Fibroblast of the conjunctiva (primary cell): ENCODE data around the gene TPI1.

Experiments
- DNase-seq: peaks from one replicate; pipeline ENCODE4 v3.0.0-alpha.2; 2010; ENCODE audit warnings: low read depth

Gene TPI1

GRCh38 chr12:6828781-6829535 is 38.4 kb upstream of the TPI1 start:
- DNase-seq: no peak

GRCh38 chr12:6829536-6830220 is 37.7 kb upstream of the TPI1 start:
- DNase-seq: no peak

DNA sequence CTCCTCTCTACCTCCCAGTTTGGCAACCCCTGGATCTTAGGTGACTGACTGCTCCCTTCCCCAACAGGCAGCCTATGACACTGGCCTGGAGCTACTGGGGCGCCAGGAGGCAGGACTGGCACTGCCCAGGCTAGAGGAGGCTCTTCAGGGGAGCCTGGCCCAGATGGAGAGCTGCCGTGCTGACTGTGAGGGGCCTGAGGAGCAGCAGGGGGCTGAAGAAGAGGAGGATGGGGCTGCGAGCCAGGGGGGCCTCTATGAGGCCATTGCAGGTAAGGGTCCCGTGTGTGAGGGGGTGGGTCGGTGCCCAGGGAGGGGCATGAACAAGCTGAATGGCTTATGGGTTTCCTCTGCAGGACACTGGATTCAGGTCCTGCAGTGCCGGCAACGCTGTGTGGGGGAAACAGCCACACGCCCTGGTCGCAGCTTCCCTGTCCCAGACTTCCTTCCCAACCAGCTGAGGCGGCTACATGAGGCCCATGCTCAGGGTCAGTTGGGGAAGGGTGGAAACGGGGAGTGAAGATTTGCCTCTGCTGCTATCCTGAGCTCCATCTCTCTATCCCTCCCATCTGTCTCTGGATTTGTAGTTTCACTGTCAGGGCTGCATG is 36.9 kb upstream of the TPI1 start:
- DNase-seq: no peak

DNA sequence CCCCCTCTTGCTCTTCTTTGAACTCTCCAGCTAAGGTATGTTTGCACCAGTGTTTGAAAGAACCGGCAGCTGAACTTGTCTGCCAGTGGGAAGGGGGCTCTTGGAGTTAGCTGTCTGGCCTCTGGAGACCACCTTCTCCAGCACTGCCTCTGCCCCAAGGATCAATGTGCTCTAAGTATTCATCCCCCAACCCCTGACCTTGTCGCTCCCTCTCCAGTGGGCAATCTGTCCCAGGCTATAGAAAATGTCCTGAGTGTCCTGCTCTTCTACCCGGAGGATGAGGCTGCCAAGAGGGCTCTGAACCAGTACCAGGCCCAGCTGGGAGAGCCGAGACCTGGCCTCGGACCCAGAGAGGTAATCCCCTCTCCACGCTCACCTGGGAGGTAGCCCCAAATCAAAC is 36.3 kb upstream of the TPI1 start:
- no peak for DNase-seq

GRCh38 chr12:6831450-6831995 is 35.8 kb upstream of the TPI1 start:
- no peak for DNase-seq

GRCh38 chr12:6832125-6832524 is 35.2 kb upstream of the TPI1 start:
- DNase-seq: no peak

DNA sequence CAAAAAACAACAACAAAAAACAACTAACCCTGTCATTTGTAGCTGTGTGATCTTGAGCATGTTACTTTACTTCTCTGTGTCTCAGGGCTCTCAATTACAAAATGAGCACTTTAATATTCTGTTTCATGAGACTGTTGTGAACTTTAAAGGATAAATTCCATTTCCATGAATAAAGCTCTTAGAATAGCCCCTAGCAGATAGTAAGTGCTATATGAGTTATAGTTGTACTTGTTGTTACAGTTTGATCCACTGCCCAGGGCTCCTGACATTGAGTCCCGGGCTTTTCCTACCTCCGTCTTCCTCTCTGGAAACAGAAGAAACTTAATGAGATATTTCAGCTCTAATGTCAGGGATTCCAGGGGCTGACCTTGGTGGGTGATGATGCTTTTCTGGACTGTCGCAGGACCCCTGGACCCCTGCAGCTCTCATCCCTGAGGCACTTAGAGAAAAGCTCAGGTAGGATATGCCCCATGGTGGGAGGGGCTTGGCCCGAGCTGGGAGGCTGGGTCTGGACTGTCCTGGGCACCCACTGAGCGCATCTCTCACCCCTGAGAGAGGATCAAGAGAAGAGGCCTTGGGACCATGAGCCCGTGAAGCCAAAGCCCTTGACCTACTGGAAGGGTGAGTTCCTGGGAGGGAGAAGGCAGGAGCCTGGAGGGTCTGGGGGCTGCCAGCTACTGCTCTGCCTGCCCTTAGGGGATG is 34.0 kb upstream of the TPI1 start:
- DNase-seq: no peak

GRCh38 chr12:6834254-6834653 is 33.1 kb upstream of the TPI1 start:
- DNase-seq: no peak

DNA sequence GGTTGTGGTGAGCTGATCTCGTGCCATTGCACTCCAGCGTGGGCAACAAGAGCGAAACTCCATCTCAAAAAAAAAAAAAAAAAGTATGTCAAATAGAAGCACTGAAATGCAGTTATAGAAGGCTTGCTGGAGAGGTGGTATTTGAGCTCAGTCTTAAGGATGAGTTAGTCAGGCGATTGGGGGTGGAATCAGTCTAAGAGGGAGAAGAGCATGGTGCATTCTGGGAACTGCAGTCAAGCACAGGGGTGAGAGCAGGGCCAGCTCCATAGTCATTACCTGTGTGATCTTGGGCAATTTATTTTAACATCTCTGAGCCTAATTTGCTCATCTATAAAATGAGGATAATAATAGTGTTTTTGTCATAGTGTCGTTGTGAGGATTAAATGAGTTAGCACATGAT is 32.5 kb upstream of the TPI1 start:
- DNase-seq: no peak

DNA sequence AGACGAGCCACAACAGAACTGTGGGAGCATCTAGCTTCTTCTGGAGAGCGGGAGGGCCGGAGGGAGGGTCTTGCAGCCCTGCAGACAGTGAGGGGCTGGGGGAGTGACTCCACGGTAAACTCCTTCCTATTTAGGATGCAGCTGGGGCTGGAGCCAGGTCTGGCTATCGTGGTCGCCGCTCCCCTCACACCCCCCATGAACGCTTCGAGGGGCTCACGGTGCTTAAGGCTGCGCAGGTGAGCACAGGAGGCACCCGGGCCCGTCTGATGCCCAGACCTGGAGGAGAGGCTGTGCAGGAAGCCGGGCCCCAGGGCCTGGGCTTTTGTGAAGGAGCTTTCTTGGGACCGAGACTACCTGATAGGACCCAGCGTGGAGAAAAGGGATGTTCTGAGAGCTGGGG is 30.5 kb upstream of the TPI1 start:
- DNase-seq: no peak

DNA sequence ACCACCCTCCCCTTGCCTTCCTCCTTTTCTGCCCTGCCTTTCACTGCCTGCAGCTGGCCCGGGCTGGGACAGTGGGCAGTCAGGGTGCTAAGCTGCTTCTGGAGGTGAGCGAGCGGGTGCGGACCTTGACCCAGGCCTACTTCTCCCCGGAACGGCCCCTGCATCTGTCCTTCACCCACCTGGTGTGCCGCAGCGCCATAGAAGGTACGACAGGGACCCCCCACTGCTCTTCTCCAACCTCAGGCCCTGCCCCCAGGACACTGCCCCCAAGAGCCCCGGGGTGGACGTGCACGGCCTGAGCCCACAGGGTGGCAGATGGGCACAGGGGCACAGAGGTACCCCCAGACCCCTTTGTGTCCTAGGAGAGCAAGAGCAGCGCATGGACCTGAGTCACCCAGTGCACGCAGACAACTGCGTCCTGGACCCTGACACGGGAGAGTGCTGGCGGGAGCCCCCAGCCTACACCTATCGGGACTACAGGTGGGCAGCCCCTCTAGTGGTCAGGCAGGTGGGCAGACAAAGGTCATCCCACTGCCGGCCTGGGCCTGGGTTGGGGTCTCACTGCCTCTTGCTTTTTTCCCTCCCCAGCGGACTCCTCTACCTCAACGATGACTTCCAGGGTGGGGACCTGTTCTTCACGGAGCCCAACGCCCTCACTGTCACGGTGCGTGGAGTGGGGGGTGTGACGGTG is 29.8 kb upstream of the TPI1 start:
- DNase-seq: no peak

DNA sequence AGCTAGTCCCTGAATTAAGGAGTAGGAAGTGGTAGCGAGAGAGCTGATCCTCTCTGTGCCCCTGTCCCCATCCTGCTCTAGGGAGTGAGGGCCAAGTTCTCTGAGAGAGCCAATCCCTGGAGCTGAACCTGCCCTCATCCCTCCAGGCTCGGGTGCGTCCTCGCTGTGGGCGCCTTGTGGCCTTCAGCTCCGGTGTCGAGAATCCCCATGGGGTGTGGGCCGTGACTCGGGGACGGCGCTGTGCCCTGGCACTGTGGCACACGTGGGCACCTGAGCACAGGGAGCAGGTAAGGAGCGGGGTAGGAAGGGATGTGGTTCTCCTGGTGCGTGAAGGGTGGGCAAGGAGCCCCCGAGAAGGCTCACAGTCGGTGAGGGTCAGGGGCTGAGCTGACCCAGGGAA is 28.5 kb upstream of the TPI1 start:
- DNase-seq: no peak

GRCh38 chr12:6839482-6840201 is 27.7 kb upstream of the TPI1 start:
- DNase-seq: no peak

DNA sequence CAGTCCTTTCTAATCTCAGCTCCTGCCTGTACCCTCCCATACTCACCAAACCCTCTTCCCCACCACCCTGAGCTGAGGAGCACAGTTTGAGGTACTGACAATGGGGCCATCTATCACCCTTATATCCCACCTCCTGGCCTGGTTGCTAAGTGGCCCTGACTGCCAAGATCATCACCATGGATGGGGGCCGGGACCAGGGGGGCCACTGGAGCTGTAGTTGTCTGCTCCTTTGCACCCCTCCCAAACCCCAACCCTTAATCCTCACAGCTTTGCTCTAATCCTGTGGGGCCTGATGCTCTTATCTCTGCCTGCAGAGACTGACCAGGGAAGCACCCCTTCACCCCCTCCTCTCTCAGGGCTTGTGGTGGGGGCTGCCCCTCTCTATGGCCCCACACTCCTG is 27.0 kb upstream of the TPI1 start:
- no peak for DNase-seq

- DNase-seq: no peak
Observed at GRCh38 chr12:6840761-6841515, 26.4 kb upstream of the TPI1 start, which contains the start of gene GNB3. Gene GNB3, plus strand, starts transcription at chr12:6840925. Its CDS starts 363 bp downstream, at chr12:6841288.

DNA sequence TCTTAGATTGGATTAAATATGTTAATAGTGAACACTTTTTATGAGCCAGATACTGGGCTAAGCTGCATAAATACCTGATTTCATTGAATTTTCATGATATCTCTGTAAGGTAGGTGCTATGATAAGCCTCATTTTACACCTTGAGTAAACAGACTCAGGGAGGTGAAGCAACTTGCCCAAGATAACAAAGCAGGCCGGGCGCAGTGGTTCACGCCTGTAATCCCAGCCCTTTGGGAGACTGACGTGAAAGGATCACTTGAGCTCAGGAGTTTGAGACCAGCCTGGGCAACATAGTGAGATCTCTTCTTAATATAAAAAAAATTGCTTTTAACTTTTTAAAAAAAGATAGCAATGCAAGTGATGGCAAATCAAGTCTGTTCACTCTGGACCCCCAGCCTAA is 25.3 kb upstream of the TPI1 start:
- DNase-seq: no peak

GRCh38 chr12:6843118-6843902 is 24.0 kb upstream of the TPI1 start:
- DNase-seq: no peak

GRCh38 chr12:6845395-6845794 is 21.9 kb upstream of the TPI1 start:
- no peak for DNase-seq

GRCh38 chr12:6846316-6846869 is 20.9 kb upstream of the TPI1 start:
- DNase-seq: no peak
